Lower lobe of right lung (tissue), 2 donors: ENCODE results near the gene GRID1. TPM values are rescaled to one million over a fixed set of nuclear protein-coding genes. Genes with fewer than 3 reads are reported as not detected.
A peak's percentile ranks its signal among the peaks of the same experiment; 100 is the strongest.

Experiments
- ATAC-seq, 2 donors: fragments of 200-7000 bp; cut with Tn5 transposase; one replicate each; pipeline ENCODE4 v1.9.1; 2020 to 2022; ENCODE audit warnings: mild to moderate bottlenecking in 2 of 2, moderate library complexity in 2 of 2
- DNase-seq: peaks from one replicate; pipeline ENCODE4 v3.0.0-alpha.2; 2020
- H3K27ac ChIP-seq: fragments of 200-600 bp; one replicate; pipeline ENCODE4 v1.8.0; 2022
- H3K27me3 ChIP-seq: fragments of 200-600 bp; one replicate; pipeline ENCODE4 v1.8.0; 2022; ENCODE audit warnings: low read depth
- H3K36me3 ChIP-seq: fragments of 200-600 bp; one replicate; pipeline ENCODE4 v1.8.0; 2022; ENCODE audit warnings: mild to moderate bottlenecking
- H3K4me1 ChIP-seq: fragments of 200-600 bp; one replicate; pipeline ENCODE4 v1.8.0; 2022
- H3K4me3 ChIP-seq: fragments of 200-600 bp; one replicate; pipeline ENCODE4 v1.8.0; 2022; ENCODE audit warnings: mild to moderate bottlenecking
- H3K9me3 ChIP-seq: fragments of 200-600 bp; one replicate; pipeline ENCODE4 v1.8.0; 2022
- intact Hi-C: fragments of 100-400 bp; cut with DNase I; formaldehyde crosslinking; loops from one replicate; pipeline ENCODE4 v1.11.0; 2022
- total RNA-seq: library from RNA; stranded (reverse); fragmentation: NEBNext Ultra II Directional; extraction: Animal tissue kit (Norgen Biotek cat#: 25700); gene quantifications from one replicate; pipeline ENCODE4 v1.2.1, GENCODE V29; 2021
- TF ChIP-seq, protein P1 (sequence below): fragments of 200-600 bp; IDR thresholded peaks from one replicate; pipeline ENCODE4 v1.8.0; 2022; ENCODE audit warnings: antibody characterized with exemption, mild to moderate bottlenecking
- donor health status: DM: no; HTN: yes; CAD: no; lungs with severe emphysema.

GRID1 gene
- total RNA-seq, 1 donor from 2014 or later, result 2.5 TPM

DNA sequence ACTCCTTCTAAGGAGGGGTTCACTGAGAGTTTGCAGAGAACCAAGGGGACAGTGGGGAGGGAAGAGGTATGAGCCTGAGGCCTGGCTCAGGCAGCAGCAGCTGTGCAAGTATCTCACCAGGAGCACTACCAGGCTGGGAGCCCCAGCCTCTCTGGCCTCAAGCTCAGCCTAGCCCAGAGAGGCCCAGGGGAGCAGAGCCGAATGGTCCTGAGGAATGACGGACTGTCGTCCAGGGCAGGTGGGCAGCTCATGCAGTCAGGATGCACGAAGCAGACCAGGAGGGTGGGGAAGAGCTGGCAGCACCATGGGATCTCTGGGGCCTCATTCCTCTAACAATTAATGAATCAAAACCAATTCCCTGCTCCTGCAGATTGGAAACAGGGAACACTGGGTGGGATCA is 151.5 kb downstream of the GRID1 start:
- intact Hi-C loops, result no loop called here

GRCh38 chr10:86213148-86213547 is 153.4 kb downstream of the GRID1 start:
- Histone ChIP-seq H3K4me3 (no peak overlapping the region), H3K36me3 (no peaks in the 10 kb centered on the region), H3K4me1 (no peaks in the 10 kb centered on the region), H3K27ac (no peak overlapping the region), H3K27me3 (no peaks in the 10 kb centered on the region), H3K9me3 (no peaks in the 10 kb centered on the region)
- intact Hi-C loops, result no loop called here
- ATAC-seq, result no peak
- DNase-seq, result no peak
- TF ChIP-seq, protein P1, sequence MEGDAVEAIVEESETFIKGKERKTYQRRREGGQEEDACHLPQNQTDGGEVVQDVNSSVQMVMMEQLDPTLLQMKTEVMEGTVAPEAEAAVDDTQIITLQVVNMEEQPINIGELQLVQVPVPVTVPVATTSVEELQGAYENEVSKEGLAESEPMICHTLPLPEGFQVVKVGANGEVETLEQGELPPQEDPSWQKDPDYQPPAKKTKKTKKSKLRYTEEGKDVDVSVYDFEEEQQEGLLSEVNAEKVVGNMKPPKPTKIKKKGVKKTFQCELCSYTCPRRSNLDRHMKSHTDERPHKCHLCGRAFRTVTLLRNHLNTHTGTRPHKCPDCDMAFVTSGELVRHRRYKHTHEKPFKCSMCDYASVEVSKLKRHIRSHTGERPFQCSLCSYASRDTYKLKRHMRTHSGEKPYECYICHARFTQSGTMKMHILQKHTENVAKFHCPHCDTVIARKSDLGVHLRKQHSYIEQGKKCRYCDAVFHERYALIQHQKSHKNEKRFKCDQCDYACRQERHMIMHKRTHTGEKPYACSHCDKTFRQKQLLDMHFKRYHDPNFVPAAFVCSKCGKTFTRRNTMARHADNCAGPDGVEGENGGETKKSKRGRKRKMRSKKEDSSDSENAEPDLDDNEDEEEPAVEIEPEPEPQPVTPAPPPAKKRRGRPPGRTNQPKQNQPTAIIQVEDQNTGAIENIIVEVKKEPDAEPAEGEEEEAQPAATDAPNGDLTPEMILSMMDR, result no peak

More for the DNA sequence above, 151.5 kb downstream of the GRID1 start:
- Histone ChIP-seq H3K9me3 (no peaks in the 10 kb centered on the region), H3K27me3 (no peaks in the 10 kb centered on the region), H3K4me1 (no peaks in the 10 kb centered on the region), H3K27ac (no peak overlapping the region), H3K4me3 (no peak overlapping the region), H3K36me3 (no peaks in the 10 kb centered on the region)
- DNase-seq, result no peak
- ATAC-seq, result no peak
- TF ChIP-seq, protein P1, result no peak

- H3K36me3 ChIP-seq, result no peaks in the 10 kb centered on the region
- TF ChIP-seq, protein P1, result no peak
- no peak for ATAC-seq
- no peak overlapping the region for H3K4me3 ChIP-seq
- H3K9me3 ChIP-seq, result no peaks in the 10 kb centered on the region
- H3K27ac ChIP-seq, result no peak overlapping the region
- no peaks in the 10 kb centered on the region for H3K4me1 ChIP-seq
- intact Hi-C loops, result no loop called here
- peak; percentile 24 for DNase-seq
- no peaks in the 10 kb centered on the region for H3K27me3 ChIP-seq
Observed at GRCh38 chr10:86212391-86212700, 154.2 kb downstream of the GRID1 start.

GRCh38 chr10:86211691-86212390 is 154.8 kb downstream of the GRID1 start:
- DNase-seq, result peak; percentile 15

DNA sequence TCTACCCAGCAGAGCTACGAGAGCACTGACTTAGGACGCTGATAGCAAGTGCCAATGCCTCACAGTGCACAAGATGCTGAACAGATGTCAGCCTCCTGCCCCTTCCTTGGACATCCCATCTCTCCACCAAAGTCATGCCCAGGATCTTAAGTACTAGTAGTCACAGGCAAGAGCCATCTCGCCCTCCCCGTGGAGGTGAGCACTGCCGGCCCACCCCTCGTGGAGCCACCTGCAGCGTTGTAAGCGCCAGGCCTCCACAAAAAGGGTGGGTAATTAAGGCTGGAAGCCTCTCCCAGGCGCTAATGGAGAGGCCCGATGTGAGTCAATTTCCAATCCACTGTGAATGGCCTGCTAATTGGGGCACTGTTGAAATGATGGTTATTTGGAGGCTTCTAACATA is 156.2 kb downstream of the GRID1 start:
- no peaks in the 10 kb centered on the region for H3K27me3 ChIP-seq
- no peaks in the 10 kb centered on the region for H3K9me3 ChIP-seq
- no peak for DNase-seq
- no peak overlapping the region for H3K27ac ChIP-seq
- TF ChIP-seq, protein P1, result no peak
- H3K36me3 ChIP-seq, result no peaks in the 10 kb centered on the region
- no peaks in the 10 kb centered on the region for H3K4me1 ChIP-seq
- ATAC-seq, result no peak
- intact Hi-C loops, result no loop called here
- no peak overlapping the region for H3K4me3 ChIP-seq

More at GRCh38 chr10:86211691-86212390, 154.8 kb downstream of the GRID1 start:
- no peak overlapping the region for H3K4me3 ChIP-seq
- intact Hi-C loops, result no loop called here
- TF ChIP-seq, protein P1, result no peak
- H3K27ac ChIP-seq, result no peak overlapping the region
- ATAC-seq, result no peak
- no peaks in the 10 kb centered on the region for H3K36me3 ChIP-seq
- no peaks in the 10 kb centered on the region for H3K27me3 ChIP-seq
- H3K4me1 ChIP-seq, result no peaks in the 10 kb centered on the region
- H3K9me3 ChIP-seq, result no peaks in the 10 kb centered on the region
